ENCODE measurements around the gene CES4A.

DNA sequence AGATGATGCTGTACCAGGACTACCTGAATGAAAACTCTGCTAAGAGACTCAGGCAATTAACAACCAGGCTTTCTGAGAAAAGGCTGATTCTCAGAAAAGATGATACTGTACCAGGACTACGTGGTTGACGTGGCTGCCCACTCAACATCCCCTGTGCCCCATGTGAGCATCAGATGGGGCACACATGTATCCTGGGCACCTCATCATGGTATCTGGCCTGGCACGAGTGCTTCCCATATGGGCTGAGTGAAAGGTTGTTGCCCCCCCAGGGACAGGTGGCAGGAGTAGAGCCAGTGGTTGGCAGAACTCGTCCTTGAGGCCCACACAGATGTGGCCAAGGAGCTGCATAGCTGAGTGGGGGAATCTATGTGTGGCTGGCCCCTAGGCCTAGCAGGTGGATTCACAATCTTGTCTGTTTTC lies 3.5 kb upstream of the CES4A start:
- TF ChIP-seq, protein P1, sequence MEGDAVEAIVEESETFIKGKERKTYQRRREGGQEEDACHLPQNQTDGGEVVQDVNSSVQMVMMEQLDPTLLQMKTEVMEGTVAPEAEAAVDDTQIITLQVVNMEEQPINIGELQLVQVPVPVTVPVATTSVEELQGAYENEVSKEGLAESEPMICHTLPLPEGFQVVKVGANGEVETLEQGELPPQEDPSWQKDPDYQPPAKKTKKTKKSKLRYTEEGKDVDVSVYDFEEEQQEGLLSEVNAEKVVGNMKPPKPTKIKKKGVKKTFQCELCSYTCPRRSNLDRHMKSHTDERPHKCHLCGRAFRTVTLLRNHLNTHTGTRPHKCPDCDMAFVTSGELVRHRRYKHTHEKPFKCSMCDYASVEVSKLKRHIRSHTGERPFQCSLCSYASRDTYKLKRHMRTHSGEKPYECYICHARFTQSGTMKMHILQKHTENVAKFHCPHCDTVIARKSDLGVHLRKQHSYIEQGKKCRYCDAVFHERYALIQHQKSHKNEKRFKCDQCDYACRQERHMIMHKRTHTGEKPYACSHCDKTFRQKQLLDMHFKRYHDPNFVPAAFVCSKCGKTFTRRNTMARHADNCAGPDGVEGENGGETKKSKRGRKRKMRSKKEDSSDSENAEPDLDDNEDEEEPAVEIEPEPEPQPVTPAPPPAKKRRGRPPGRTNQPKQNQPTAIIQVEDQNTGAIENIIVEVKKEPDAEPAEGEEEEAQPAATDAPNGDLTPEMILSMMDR (IDR thresholded peaks at IDR 0.05): no peak
- TF ChIP-seq POLR2A (IDR thresholded peaks at IDR 0.05) (no peak), EP300 (IDR thresholded peaks at IDR 0.05) (no peak)

Measured in tibial nerve (tissue), 4 donors.